Measurements from ENCODE around the gene ZMYM5.
"Not testable (repeated sequence)": the region's sequence is repeated elsewhere in the genome, so short reads cannot be mapped to it uniquely, and the experiment has no call there.

Gene ZMYM5

DNA sequence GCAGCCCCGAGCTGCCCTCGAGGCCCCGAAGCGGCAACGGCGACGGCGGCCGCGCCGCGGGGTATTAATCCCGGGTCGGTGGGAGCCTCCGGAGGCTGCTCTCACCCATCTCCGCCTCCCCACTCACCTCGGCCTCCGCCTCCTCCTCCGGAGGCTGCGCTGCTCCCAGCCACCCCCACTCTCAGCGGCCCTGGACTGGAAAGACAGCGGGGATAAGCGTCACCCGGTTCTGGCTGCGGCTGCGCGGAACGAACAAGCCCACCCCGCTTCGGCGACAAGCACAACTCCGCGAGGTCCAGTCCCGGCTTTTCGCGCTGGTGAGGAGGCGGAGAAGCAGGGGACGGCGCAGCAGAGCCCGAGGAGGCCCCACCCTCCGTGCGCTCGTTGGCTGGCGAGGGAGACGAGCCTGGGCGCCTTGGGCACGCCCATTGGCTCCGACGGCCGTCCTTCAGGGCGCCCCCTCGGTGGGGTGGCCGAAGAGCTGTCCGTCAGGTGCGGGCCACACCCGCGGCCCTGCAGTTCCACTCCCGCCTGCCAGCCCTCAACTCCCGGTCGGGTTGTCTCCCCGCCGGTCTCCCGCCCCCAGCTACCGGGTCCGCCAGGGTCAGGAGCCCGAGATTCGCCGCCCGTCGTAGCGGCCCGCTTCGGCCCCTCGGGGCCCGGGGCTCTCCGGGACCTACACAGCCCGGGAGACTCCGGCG, at the start of gene ZMYM5:
ZMYM5 (minus strand) TSS at position 327 of the 701 bp plus-strand sequence. CDS start 11,469 bp downstream, outside the sequence.
- DNase-seq = peak; percentile 99

DNA sequence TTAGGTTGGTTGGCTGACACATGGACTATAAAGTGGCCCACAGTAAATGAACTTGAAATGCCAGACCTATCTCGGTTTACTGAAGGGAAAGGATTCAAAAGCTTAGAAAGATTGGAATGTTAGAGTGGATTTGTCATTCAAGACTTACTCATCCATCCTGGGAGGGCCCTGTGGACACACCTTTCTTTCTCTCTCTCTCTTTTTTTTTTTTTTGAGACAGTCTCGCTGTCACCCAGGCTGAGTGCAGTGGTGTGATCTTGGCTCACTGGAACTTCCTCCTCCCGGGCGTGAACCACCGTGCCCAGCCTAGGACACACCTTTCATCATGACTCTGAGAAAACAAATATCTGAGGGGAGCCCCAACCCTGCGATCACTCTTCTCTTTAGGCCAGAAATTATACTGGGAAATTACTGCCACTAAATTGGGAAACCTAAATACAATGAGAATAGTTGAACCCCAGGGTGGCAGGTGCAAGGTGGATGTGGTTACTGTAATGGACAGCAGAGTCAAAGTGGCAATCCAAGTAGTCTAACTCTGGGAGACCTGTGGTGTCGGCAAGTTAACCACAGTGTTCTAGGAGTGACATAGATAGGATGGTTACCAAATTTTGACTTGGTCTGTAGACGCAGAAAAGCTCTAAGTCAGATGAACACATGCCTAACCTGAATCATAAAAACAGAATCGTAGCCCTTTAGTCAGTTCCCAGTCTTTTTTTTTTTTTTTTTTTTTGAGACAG, 47.1 kb upstream of the ZMYM5 start:
- DNase-seq = no peak

DNA sequence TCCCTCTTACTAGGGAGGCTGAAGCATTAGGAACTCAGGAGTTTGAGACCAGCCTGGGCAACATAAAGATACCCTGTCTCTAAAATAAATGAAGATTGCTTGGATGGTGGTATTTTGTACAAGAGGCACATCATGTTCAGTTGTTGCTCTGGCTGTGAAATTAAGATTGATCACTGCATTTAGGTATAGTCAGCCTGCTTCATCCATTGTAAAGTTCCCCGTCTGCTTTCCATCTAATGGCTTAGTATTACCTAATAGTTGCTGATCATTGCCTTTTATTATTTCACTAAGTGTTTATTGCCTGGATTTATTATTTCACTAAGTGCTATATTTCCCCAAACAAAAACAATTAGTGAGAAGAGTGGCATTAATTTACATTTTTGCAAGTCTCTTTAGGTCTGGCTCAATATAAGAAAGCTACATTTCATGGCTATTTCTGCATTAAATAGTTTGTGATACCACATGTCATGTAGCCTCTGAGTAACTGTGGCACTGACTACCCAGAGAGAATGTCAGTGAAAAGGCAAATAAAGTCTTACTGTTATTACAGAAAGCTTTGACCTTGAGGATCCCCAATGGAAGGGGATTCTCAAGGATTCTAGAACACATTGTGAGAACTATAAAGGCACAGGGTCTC, 45.0 kb upstream of the ZMYM5 start:
- DNase-seq = no peak

DNA sequence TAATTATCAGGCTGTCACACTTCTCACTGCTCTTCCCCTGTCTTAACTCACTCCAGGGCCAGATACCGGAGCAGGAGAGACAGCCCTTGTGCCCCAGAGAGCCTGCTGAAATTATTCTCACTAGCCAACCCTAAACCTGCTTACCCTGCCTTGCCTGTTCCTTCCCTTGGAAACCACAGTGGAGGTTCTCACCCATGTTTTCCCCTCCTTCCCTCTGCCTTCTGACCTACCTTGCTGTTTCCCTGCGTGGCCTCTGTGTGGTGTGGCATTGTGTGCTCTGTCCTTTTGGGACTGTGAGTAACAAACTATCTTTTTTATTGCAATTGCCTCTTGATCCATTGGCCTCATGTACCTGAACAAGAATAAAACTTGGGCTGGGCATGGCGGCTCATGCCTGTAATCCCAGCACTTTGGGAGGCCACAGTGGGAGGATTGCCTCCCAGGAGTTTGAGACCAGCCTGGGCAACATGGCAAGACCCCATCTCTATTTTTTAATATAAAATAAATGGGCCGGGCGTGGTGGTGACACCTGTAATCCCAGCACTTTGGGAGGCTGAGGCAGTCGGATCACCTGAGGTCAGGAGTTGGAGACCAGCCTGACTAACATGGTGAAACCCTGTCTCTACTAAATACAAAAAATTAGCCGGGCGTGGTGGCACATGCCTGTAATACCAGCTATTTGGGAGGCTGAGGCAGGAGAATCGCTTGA, 42.2 kb upstream of the ZMYM5 start:
- DNase-seq = not testable (repeated sequence)

DNA sequence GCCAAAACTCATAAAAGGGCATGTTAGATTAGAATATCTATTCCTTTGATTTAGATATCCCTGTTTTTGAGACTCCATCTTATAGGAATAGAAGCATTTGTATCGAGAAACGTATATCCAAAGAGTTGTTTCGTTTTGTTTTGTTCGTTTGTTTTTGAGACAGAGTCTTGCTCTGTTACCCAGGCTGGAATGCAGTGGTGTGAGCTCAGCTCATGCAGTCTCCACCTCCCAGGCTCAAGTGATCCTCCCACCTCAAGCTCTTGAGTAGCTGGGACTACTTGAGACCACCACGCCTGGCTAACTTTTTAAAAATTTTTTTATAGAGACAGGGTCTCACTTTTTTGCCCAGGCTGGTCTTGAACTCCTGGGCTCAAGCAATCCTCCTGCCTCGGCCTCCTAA, 26.6 kb upstream of the ZMYM5 start:
- no peak for DNase-seq

DNA sequence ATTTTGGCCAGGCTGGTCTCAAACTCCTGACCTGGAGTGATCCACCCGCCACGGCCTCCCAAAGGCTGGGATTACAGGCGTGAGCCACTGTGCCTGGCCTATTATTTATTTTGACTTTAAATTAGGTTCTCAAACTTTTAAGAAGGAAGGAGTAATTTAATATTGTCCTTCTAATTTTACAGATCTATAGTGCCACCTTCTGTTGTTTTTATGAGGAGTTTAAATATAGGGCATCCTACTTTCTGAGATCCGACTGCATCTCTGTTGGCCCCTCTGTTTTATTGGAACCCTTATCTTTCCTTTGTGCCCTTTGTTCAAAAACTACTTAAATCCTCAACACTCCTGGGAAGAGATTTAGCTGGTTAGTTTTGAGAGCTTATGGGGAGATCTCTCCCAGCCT, 25.4 kb upstream of the ZMYM5 start:
- DNase-seq = peak; percentile 49 to 56

DNA sequence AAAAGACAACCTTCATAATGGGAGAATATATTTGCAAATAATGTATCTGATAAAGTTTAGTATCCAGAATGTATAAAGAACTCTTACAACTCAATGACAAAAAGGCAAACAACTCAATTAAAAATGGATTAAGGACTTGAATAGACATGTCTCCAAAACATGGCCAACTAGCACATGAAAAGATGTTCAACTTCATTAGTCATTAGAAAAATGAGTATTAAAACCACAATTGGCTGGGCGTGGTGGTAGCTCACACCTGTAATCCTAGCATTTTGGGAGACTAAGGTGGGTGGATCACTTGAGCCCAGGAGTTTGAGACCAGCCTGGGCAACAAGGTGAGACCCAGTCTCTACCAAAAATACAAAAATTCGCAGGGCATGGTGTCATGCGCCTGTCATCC, 18.8 kb upstream of the ZMYM5 start:
- no peak for DNase-seq

DNA sequence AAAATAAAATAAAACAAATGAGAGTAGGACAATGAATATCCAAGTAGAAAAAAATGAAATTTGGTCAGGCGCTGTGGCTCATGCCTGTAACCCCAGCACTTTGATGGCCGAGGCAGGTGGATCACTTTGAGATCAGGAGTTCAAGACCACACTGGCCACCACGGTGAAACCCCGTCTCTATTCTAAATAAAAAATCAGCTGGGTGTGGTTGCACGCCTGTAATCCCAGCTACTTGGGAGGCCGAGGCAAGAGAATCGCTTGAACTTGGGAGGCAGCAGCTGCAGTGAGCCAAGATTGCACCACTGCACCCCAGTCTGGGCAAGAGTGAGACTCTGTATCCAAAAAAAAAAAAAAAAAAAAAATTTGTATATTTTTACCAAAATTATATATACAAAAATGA, 18.2 kb upstream of the ZMYM5 start:
- no peak for DNase-seq

DNA sequence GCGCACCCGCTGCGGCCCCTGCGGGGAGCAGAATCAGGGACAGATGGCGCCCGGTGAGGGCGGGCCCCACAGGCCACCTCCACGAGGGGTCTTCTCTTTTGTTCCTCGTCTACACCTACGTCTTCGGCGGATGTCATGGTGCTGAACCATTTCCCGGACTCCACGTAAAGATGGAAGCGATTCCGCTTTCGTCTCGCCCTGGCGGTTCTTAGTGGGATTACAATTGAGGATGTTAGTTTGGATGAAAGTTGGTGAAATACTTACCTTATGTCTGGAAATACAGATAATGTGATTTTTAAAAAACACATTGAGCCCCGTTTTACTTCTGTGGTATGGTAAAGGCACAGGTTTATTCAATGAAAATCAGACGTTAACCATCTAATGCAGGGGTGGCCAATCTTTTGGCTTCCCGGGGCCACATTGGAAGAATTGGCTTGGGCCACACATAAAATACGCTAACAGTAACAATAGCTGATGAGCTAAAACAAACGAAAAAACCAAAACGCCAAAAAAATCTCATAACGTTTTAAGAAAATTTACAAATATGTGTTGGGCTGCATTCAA, 1.4 kb upstream of the ZMYM5 start:
- peak; percentile 82 to 87 for DNase-seq

DNA sequence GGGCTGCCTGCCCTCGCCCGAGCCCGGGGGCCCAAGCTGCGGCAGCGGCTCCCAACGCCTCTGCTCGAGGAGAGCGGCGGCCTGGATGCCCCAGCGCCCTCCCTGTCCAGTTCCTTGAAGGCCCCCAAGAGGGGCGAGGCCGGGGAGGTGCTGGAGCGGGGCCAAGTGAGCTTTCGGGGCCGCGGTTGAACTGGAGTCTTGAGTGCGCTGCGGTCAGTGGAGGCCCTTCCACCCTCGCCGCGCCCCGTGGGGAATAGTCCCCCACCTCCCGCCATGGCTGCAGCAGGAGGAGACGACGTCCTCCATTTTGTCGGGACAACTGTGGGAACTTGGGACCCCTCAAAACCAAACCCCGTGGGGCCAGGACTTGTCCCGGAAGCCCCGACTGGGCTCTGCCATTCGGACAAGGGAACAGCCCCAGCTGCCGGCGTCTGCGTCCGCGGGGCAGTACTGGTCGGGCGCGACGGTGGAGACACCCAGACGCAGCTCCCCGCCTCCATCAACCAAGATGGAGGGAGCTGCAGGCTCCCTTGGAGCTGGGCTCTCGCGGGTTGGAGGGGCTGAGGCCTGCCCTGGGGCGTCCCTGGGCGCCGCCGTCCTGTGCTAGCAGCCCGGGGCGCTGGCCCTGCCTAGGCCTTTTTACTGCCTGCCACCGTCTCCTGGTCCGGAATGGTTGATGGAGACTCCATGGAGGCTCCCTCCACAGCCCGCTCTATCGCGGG, 736 bp upstream of the ZMYM5 start:
- peak; percentile 58 to 63 for DNase-seq

DNA sequence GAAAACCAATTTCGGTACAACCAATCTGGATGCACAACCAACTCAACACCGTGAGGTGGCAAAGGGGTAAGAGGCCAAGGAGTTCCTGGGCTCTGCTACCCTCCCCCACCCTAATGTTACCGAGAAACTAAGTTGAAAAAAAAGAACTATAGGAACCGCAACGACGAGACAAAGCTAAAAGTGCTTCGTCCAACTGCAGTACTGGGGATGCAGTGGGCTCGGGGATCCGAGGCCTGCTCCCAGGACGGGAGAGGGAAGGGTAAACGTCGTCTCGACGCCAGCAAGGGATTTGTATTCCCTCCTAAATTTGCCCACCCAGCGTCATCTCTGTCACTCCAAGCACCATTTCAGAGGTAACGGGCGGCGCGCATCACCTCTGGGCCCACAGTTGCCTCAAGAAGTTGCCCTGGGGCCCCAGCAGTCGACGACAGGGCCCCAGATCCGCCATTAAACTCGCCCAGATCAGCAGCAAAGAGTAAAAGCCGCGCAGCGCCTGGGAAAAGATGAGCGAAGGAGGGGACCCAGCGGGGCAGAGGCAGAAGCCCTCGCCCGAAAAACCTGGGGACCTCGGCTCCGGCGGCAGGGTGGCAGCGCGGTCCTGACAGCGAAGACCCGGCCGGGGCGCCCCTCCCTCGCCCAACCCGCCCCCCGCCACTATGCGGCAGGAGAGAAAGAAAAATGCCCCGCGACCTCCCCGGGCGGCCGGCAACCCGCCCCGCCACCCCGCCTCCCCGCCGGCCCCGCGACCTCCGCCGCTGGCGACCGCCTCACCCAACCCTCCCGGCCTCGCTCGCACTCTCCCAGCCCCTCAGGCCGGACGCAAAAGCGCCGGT, 752 bp downstream of the ZMYM5 start:
- DNase-seq = peak; percentile 35 to 45

DNA sequence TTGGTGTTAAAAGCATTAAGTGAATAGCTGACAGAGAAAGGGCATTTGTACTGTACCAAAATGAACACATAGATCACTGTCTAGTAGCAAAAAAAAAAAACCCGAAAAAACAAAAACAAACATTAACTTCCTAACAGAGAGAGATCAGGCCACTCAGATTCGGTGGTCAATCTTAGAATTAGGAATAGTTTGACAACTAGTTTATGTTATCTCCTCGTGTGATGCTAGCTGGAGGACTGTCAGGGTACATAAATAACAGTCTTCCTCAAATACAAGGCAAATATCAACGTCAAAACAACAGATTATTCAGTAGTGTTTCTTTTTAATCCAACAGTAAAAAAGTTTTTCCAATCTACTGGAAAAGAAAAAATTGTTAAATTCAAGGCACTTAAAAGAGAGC, 1.7 kb downstream of the ZMYM5 start:
- no peak for DNase-seq

DNA sequence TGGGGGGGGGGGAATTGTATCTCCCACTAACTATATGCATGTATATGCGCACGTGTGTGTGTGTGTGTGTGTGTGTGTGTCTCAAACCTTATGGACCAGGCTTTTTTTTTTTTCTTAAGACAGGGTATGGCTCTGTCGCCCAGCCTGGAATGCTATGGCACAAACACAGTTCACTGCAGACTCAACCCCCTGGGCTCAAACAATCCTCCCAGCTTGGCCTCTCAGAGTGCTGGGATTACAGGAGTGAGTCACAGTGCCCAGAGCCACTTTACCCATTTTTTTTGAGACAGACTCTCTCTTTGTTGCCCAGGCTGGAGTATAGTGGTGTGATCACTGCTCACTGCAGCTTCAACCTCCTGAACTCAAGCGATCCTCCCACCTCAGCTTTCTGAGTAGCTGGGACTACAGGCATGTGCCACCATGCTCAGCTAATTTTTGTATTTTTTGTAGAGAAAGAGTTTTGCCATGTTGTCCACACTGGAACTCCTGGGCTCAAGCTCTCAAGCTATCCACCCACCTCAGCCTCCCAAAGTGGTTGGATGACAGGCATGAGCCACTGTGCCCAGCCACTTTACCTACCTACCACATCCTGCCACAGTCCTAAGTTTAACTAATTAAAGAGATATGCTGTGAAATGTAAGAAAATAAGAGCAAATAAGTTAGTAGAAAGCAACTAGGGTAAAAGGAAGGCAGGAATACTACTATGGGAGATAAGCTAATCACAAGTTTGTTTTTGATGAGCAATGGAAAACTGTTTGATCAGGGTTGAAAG, 2.4 kb downstream of the ZMYM5 start:
- DNase-seq = no peak

DNA sequence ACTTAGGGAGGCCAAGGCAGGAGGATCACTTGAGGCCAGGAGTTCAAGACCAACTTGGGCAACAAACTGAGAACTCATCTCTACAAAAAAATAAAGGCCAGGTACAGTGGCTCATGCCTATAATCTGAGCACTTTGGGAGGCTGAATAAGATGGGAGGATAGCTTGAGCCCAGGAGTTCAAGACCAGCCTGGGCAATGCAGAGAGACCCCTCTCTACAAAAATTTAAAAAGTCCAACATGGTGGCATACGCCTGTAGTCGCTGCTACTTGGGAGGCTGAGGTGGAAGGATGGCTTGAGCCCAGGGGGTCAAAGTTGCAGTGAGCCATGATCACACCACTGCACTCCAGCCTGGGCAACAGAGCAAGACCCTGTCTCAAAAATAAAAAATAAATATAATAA, 5.8 kb downstream of the ZMYM5 start:
- not testable (repeated sequence) for DNase-seq

DNA sequence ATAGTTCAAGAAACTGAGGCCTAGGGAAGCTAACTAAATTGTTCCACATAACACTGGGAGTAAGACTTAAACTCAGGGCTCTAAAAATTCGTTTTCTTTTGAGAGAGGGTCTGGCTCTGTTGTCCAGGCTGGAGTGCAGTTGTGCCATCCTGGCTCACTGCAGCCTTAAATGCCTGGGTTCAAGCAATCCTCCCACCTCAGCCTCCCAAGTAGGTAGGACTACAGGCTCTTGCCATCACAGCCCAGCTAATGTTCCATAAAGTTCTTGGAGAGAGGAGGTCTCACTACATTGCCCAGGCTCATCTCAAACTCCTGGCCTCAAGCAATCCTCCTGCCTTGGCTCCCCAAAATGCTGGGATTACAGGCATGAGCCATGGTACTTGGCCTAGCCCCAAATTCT, 10.7 kb downstream of the ZMYM5 start:
- DNase-seq = no peak

DNA sequence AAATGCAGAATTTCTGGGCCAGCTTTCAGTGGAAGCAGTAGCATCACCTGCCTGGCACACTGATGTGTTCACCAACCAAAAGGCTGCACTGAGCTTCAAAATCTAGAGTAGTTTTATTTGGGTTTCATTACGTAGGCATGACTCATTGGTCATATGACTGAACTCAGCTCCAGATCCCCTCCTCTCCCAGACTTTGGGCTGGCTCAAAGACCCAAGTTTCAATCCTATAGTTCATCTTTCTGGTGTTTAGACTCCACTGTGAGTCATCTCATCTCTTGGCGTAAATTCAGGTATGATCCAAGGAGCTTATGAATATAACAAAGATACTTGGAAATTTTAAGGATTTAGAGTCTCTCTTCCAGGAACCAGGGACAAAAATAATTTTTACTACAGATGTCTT, 17.7 kb downstream of the ZMYM5 start:
- DNase-seq = no peak

DNA sequence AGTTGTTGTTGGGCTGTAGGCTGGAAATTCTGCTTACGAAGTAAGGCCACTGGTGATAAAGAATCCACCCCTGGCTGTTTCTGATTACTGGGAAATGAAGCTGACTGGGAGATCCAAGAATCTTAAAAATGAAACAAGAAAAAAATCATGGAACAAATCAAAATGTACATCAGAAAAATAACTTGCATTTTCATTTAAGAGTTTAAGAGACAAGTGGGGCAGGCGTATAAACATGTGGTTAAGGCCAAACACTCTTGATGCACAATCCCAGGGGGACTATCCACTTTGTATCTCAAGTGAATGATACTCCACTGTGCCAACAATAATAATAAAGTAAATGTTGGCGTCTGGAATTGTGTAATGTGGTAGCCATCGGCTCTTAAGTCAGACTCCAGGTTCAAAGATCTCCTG, 24.6 kb downstream of the ZMYM5 start:
- DNase-seq = no peak

DNA sequence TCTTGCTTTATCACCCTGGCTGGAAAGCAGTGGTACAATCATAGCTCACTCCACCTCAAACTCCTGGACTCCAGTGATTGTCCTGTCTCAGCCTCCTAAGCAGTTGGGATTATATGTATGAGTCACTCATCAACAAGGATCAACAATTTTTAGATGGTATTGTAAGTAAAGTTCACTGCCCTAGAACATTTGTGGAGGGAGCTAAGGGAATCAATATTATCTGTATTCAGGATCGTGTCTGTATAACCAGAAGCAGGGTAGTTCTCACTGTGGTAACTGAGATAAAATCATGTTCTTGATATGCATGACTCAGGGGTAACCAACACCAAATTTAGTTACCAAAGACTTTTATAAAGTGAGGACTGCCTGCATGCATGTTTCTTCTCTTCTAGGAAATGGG, 27.0 kb downstream of the ZMYM5 start:
- DNase-seq = no peak

DNA sequence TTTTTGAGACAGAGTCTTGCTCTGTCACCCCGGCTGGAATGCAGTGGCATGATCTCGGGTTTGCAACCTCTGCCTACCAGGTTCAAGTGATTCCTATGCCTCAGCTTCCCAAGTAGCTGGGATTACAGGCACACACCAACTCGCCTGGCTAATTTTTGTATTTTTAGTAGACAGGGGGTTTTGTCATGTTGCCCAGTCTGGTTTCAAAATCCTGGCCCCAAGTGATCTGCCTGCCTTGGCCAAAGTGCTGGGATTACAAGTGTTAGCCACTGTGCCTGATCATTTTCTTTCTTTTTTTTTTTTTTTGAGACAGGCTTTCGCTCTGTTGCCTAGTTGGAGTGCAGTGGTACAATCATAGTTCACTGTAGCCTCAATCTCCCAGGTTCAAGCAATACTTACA, 28.7 kb downstream of the ZMYM5 start:
- no peak for DNase-seq

DNA sequence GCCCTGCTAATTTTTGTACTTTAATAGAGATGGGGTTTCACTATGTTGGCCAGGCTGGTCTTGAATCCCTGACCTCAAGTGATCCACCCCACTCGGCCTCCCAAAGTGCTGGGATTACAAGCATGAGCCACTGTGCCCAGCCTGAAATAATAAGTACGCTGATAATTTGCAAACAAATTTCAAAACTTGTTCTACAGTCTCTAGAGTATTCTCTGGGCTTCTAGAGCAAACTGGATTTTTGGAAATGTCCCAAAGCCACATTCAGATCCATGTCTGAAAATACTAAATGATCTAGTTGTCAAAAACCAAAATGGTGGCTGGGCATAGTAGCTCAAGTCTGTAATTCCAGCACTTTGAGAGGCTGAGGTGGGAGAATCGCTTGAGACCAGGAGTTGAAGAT, 40.8 kb downstream of the ZMYM5 start:
- DNase-seq = no peak
